Measurements from ENCODE around the gene NBPF8.
"Not testable (repeated sequence)": the region's sequence is repeated elsewhere in the genome, so short reads cannot be mapped to it uniquely, and the experiment has no call there.

NBPF8 gene, protein sequence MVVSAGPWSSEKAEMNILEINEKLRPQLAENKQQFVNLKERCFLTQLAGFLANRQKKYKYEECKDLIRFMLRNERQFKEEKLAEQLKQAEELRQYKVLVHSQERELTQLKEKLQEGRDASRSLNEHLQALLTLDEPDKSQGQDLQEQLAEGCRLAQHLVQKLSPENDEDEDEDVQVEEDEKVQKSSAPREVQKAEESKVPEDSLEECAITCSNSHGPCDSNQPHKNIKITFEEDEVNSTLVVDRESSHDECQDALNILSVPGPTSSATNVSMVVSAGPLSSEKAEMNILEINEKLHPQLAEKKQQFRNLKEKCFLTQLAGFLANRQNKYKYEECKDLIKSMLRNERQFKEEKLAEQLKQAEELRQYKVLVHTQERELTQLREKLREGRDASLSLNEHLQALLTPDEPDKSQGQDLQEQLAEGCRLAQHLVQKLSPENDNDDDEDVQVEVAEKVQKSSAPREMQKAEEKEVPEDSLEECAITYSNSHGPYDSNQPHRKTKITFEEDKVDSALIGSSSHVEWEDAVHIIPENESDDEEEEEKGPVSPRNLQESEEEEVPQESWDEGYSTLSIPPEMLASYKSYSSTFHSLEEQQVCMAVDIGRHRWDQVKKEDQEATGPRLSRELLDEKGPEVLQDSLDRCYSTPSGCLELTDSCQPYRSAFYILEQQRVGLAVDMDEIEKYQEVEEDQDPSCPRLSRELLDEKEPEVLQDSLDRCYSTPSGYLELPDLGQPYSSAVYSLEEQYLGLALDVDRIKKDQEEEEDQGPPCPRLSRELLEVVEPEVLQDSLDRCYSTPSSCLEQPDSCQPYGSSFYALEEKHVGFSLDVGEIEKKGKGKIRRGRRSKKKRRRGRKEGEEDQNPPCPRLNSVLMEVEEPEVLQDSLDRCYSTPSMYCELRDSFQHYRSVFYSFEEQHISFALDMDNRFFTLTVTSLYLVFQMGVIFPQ

GRCh38 chr1:120414911-120415480 lies at the start of gene NBPF8:
NBPF8 (plus strand) TSS chr1:120415035; CDS start chr1:120436523, 21,488 bp downstream.
- DNase-seq = peak in 1 of 2 experiments; percentile 53

- DNase-seq = not testable (repeated sequence)
These were observed 47.1 kb upstream of the NBPF8 start for GRCh38 chr1:120367709-120368108.

GRCh38 chr1:120386651-120387050 lies 28.2 kb upstream of the NBPF8 start:
- DNase-seq = not testable (repeated sequence)

- DNase-seq = peak; percentile 12 to 49
These were observed 26.2 kb upstream of the NBPF8 start for GRCh38 chr1:120388597-120389126.

GRCh38 chr1:120391365-120391764 lies 23.5 kb upstream of the NBPF8 start:
- not testable (repeated sequence) for DNase-seq

GRCh38 chr1:120393316-120394232 lies 21.3 kb upstream of the NBPF8 start:
- not testable (repeated sequence) for DNase-seq

DNA sequence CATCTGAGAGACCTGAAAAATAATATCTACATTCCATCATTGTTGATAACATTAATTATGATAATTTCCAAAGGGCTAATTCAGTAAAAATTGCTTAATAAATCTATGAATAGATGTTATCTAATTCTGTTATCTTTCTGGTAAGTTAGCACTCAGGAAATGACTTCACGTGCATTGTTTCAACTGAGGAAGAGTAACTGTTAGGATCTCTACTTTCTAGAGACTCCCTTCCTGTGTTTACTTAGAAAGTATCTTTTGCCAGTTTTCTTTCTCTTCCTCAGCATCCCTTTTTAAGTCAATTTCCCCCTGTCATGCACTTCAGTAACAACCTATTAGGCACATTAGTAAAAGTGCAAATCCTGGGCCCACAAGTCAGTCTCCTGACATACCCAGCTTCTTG lies 9.5 kb upstream of the NBPF8 start:
- DNase-seq = not testable (repeated sequence)

GRCh38 chr1:120414451-120414850 lies 384 bp upstream of the NBPF8 start:
- DNase-seq = not testable (repeated sequence)

GRCh38 chr1:120415492-120415961 lies 692 bp downstream of the NBPF8 start:
- not testable (repeated sequence) for DNase-seq

GRCh38 chr1:120425063-120425462 lies 10.2 kb downstream of the NBPF8 start:
- not testable (repeated sequence) for DNase-seq

DNA sequence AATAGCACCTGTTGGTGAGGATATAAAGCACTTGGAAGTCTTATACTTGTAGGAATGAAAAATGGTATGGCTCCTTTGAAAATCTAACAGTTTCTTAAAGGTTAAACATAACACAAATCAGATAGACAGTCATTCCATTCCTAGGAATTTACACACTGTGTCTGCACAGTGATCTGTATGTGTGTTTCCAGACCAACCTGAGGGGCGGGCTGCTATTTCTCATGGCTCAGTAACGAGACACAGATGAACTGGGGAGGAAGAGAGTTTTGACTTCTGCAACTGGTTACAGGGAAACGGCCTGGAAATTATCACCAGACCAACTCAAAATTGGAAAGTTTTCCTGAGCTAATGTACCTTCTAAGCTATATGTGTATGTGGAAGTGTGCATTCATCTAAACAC lies 16.8 kb downstream of the NBPF8 start:
- DNase-seq = not testable (repeated sequence)

- DNase-seq = not testable (repeated sequence)
These were observed 19.0 kb downstream of the NBPF8 start for GRCh38 chr1:120433831-120434230.

- not testable (repeated sequence) for DNase-seq
These were observed 34.3 kb downstream of the NBPF8 start for GRCh38 chr1:120449124-120449523.
